Fibroblast of skin of left biceps (primary cell): Measurements from ENCODE around the gene SNX5.
"Not testable (repeated sequence)": the region's sequence is repeated elsewhere in the genome, so short reads cannot be mapped to it uniquely, and the experiment has no call there.

Experiments used
- DNase-seq, 2 experiments: peaks; one replicate each; pipeline ENCODE4 v3.0.0-alpha.2; 2013; ENCODE audit warnings: low read depth in 2 of 2

The SNX5 gene

GRCh38 chr20:17960400-17960885, 8.2 kb downstream of the SNX5 start:
- not testable (repeated sequence) for DNase-seq

DNA sequence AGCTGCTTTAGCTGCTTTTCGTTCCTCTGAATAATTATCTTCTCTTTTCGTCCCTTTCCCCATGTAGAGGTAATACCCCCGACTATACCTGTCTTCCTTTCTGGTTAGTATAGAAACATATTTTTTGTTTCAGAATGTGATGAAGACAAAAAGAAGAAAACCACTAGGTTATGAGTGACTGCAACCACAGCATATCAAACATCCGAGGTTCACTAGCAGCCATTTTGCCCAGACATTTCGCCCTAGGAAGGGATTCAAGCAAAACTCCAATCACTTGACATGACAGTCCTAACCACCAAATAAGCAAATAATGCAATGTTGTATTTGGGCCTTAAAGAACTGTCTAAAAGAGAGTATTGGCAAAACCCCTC, 9.4 kb downstream of the SNX5 start:
- DNase-seq = no peak

DNA sequence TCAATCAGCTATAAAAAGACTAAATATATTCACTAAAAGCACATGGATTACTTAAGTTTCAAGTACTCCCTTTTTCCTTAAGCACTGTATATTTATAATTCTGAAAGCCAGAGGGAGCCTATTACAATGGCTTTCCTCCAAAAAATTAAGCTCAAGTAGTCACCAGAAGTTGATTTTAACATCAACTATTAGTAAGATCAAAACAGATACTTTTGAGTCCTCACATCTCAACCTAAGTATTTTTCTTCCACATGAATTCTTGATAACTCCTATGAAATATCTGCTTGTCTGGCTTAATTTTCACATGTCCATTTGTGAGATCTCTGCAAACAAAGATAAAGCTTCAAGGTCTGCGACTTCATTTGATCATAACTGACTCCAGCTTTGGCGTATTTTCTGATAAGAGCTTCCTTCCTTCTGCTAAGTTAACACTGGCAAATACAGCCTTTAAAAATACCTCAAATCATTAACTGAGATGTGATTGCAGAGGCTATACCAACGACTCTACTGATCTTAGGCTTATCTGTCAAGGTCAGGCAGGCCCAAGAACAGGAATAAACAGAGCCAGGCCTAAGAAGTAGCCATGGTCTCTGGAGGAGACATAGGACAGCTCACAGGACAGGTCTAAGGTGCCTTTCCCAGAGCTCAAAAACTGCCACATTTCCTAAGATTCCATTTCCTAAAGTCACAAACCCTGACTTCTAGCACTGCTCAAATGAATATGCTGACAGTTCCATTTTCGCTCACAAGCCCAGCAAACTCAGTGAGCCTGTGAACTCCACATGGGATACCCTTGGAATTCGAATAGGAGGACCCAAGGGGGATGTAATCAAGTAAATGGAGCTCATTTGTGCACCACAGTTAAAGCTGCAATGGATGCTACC, 10.0 kb downstream of the SNX5 start:
- DNase-seq = no peak

GRCh38 chr20:17957505-17958363, 10.9 kb downstream of the SNX5 start:
- DNase-seq = no peak

GRCh38 chr20:17956099-17956685, 12.4 kb downstream of the SNX5 start:
- no peak for DNase-seq

DNA sequence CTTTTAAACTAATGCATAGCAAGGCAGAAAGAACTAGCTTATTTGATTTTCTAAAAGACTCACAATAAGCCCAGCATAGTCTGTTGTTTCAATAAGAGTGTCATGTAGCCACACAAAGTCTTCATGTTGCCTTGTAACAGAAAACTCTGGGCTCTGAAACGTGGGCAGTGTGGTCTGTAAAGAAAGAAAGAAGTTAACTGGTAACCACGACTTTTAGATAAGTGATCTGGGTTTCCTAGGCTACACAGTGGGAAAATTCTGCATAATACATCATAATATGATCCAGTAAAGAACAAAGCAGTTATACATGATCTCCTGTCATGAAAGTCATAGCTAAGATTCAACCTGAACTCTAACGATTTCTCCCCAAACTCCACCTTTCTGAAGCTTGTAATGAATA, 13.3 kb downstream of the SNX5 start:
- DNase-seq = no peak

DNA sequence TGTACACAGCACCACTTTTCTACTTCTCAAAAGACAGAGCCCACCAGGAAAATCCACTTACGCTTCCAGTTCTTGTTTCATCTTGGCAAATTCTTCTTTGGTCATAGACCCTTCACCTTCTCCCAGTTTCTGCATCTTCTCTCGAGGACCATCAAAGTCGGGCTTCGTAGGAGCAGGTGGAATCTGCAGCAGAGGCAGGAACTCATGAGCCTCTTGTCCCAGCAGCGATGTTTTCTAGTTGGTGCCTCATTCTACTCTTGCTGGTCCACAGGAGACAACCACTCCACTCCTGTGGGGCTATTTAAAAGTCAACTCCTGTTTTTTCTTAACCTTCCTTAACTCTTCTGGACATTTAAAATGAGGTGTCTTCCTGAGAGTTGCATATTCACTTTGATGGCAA, 14.7 kb downstream of the SNX5 start:
- no peak for DNase-seq

DNA sequence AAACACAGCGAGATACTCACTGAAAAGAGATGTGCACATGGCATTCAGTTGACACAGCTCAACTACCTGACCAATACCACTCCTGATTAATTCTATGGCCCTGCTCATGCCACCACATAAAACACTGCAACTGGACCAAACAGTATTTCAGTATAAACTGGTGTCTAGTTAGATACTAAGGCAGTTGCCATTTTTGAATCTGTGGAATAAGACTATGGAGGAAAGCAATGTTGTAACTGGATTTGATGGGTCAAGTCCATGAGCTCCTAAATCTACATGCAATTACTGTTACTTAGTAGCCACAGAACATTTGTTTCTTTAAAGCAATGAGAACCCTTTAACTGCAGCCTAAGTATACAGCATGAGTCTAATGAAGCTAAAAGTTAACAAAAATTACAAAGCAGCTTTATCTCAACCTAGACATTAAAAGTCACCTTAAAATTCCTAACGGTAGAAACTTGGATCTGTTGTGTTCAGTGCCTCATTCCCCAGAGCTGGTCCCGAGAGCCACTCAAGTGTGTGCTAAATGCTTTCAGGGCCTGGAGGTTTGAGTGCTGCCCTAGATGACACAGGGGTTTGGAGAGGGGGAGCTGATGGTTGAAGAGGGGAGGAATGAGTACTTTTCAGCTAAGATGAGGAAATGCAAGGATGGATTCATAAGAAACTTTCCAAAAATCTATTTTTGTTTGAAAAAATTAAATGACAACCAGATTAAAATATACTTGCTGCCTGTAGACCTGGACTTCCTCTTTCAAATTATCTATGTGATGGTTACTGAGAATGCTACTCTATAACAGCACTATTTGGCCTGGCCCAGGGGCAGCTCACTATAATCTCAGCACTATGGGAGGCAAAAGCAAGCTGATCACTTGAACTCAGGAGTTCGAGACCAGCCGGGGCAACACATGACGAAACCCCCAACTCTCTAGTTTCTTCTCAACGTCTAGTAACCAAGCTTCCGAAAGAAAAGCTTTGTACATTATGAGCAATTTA, 15.6 kb downstream of the SNX5 start:
- DNase-seq = no peak

GRCh38 chr20:17951323-17951722, 17.3 kb downstream of the SNX5 start:
- no peak for DNase-seq

GRCh38 chr20:17950670-17951069, 17.9 kb downstream of the SNX5 start:
- no peak for DNase-seq

DNA sequence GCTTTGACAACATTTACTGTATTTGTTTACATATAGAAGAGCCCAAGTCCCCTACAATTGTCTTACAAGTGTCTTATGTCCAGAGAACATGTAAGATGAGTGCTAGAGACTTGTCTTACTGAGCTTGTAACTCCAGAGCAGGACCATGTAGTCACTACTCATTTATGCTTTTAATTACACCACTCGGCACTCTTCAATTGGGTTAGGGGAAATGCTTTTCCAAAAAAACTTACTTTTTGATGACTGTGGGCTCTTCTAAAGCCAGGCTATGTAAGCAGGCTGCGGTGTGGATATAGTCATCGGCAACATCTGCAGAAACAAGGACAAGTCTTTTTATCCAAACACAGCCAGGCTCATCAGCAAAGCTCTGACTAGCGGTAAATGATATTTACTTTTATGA, 18.7 kb downstream of the SNX5 start:
- no peak for DNase-seq

- no peak for DNase-seq
These were observed 20.2 kb downstream of the SNX5 start for GRCh38 chr20:17948442-17948841.

GRCh38 chr20:17947474-17947815, 21.1 kb downstream of the SNX5 start:
- no peak for DNase-seq

GRCh38 chr20:17946572-17947473, 21.8 kb downstream of the SNX5 start:
- no peak for DNase-seq

GRCh38 chr20:17946040-17946439, 22.6 kb downstream of the SNX5 start:
- DNase-seq = no peak

GRCh38 chr20:17944854-17945474, 23.6 kb downstream of the SNX5 start:
- no peak for DNase-seq

GRCh38 chr20:17943343-17943742, 25.3 kb downstream of the SNX5 start:
- DNase-seq = no peak

GRCh38 chr20:17941826-17942196, 26.8 kb downstream of the SNX5 start:
- no peak for DNase-seq

DNA sequence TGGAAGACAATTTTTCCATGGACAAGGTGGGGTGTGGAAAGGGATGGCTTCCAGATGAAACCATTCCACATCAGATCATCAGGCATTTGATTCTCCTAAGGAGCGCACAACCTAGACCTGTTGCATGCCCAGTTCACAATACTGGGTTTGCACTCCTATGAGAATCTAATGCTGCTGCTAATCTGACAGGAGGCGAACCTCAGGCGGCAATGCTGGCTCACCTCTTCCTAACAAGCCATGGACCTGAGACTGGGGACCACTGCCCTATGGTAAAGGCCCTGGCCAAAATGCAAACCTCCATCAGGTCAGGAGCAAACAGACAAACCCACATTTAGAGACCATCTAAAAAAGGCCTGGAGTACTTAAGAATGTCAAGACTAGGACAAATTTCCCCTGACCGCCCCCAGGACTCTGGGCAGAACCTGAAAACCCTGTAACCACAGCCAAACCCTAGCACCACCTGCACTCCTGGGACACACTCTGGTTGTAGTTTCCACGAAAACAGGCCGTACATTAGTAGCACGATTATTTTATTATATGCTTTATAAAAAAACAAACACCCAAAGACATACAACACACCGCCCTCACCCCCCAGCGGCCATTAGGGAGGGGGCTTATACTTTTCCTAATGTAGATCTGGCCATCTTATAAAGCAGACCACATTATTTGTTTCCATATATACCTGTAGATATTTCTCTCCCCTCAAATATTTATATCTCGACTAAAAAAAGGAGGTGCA, 27.3 kb downstream of the SNX5 start:
- no peak for DNase-seq
